ENCODE results near the gene PRSS36. TPM values are rescaled to one million over a fixed set of nuclear protein-coding genes. Genes with fewer than 3 reads are reported as not detected.

PRSS36 gene
- total RNA-seq, 1 experiment from 2014 or later, result 0.23 TPM

DNA sequence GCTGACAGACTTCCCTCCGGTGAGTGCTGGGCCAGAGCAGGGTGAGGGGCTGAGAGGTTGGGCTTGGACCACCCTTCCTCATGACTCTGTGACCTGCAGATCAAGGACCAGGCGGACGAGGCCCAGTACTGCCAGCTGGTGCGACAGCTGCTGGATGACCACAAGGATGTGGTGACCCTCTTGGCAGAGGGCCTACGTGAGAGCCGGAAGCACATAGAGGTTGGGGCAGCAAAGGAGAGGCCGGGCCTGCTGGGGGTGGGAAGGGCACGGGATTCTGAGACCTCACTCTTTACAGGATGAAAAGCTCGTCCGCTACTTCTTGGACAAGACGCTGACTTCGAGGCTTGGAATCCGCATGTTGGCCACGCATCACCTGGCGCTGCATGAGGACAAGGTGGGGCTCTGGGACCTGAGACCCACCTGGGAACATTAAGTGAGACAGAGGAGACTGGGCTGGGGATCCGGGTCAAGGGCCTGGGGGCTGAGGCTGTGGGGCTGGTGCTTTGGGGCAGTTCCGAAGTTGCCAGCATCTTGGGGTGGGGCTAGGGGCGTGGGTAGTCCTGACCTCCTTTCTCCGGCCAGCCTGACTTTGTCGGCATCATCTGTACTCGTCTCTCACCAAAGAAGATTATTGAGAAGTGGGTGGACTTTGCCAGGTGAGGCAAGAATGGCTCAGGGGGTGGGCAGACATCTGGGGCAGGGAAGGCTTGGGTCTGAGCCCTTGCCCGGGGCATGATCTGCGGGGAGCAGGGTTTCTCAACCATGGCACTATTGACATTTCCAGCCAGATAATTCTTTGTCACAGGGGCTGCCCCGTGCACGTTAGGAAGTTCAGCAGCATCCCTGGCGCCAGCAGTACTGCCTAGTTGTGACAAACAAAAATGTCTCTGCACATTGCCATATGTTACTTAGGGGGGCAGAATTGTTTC is 39.5 kb downstream of the PRSS36 start:
- Histone ChIP-seq H3K36me3 (ENCODE audit: control insufficient read depth, insufficient read depth, low read length) (no peaks in the 10 kb centered on the region; the same call in 1 of the 2 replicates), H3K27me3 (ENCODE audit: control insufficient read depth, insufficient read depth, low read length) (no peaks in the 10 kb centered on the region), H3K27ac (ENCODE audit: low read length) (no peak overlapping the region), H3K9me3 (ENCODE audit: control insufficient read depth, insufficient read depth, low read depth, low read length) (no peaks in the 10 kb centered on the region), H3K4me1 (ENCODE audit: control insufficient read depth, insufficient read depth, low read length) (peaks cover 23% of the 10 kb centered on the region), H3K4me3 (ENCODE audit: low read depth in 2 of 2, low read length in 2 of 2) (no peak overlapping the region)
- BruUV-seq (replicated peaks), result no TSS peak
- ATAC-seq, result no peak
- in situ Hi-C loops (cut with HindIII; ENCODE audit: low pct_unique_long_range_greater_than_20kb, low sequenced_read_pairs), result no loop called here
- ChIA-PET CTCF (no interaction called here), POLR2A (no interaction called here)
- TF ChIP-seq, protein P1, sequence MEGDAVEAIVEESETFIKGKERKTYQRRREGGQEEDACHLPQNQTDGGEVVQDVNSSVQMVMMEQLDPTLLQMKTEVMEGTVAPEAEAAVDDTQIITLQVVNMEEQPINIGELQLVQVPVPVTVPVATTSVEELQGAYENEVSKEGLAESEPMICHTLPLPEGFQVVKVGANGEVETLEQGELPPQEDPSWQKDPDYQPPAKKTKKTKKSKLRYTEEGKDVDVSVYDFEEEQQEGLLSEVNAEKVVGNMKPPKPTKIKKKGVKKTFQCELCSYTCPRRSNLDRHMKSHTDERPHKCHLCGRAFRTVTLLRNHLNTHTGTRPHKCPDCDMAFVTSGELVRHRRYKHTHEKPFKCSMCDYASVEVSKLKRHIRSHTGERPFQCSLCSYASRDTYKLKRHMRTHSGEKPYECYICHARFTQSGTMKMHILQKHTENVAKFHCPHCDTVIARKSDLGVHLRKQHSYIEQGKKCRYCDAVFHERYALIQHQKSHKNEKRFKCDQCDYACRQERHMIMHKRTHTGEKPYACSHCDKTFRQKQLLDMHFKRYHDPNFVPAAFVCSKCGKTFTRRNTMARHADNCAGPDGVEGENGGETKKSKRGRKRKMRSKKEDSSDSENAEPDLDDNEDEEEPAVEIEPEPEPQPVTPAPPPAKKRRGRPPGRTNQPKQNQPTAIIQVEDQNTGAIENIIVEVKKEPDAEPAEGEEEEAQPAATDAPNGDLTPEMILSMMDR (IDR thresholded peaks at IDR 0.05), result no peak
- TF ChIP-seq, protein P2, sequence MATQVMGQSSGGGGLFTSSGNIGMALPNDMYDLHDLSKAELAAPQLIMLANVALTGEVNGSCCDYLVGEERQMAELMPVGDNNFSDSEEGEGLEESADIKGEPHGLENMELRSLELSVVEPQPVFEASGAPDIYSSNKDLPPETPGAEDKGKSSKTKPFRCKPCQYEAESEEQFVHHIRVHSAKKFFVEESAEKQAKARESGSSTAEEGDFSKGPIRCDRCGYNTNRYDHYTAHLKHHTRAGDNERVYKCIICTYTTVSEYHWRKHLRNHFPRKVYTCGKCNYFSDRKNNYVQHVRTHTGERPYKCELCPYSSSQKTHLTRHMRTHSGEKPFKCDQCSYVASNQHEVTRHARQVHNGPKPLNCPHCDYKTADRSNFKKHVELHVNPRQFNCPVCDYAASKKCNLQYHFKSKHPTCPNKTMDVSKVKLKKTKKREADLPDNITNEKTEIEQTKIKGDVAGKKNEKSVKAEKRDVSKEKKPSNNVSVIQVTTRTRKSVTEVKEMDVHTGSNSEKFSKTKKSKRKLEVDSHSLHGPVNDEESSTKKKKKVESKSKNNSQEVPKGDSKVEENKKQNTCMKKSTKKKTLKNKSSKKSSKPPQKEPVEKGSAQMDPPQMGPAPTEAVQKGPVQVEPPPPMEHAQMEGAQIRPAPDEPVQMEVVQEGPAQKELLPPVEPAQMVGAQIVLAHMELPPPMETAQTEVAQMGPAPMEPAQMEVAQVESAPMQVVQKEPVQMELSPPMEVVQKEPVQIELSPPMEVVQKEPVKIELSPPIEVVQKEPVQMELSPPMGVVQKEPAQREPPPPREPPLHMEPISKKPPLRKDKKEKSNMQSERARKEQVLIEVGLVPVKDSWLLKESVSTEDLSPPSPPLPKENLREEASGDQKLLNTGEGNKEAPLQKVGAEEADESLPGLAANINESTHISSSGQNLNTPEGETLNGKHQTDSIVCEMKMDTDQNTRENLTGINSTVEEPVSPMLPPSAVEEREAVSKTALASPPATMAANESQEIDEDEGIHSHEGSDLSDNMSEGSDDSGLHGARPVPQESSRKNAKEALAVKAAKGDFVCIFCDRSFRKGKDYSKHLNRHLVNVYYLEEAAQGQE (IDR thresholded peaks at IDR 0.05; ENCODE audit: insufficient read depth in 1 of 2, low read depth in 2 of 2, low read length in 1 of 2), result no peak
- no peak for TF ChIP-seq TCF7L2 (IDR thresholded peaks at IDR 0.05; ENCODE audit: low read depth, low read length)
- TF ChIP-seq POLR2AphosphoS5 (IDR thresholded peaks at IDR 0.05; ENCODE audit: low read depth, low read length), result no peak
- TF ChIP-seq SIN3A (IDR thresholded peaks at IDR 0.05; ENCODE audit: borderline replicate concordance, insufficient read depth, low read depth, low read length), result no peak
- no peak for DNase-seq (ENCODE audit: low read depth, low spot score)
- intact Hi-C loops (cut with micrococcal nuclease; ENCODE audit: unreplicated experiment), result no loop called here

DNA sequence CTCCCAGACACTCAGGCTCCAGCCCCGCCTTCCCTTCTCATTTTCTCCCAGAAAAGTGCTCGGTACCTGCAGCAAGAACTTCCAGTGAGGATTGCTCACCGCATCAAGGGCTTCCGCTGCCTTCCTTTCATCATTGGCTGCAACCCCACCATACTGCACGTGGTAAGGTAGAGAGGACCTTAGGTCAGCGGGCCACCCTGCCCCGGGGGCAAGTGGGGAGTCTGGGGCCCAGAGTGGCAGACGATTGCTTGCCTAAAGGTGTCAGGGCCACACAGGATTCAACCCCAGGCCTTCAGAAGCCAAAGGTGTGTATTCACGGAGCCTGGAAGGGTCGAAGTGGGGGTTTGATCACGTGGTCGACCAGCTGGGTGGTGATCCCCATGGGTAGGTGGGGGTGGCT is 40.2 kb downstream of the PRSS36 start:
- H3K4me3 ChIP-seq (ENCODE audit: low read depth in 2 of 2, low read length in 2 of 2), result no peak overlapping the region

More for the DNA sequence above, 40.2 kb downstream of the PRSS36 start:
- Histone ChIP-seq H3K36me3 (ENCODE audit: control insufficient read depth, insufficient read depth, low read length) (no peaks in the 10 kb centered on the region; the same call in 1 of the 2 replicates), H3K4me1 (ENCODE audit: control insufficient read depth, insufficient read depth, low read length) (peaks cover 21% of the 10 kb centered on the region), H3K9me3 (ENCODE audit: control insufficient read depth, insufficient read depth, low read depth, low read length) (no peaks in the 10 kb centered on the region), H3K27me3 (ENCODE audit: control insufficient read depth, insufficient read depth, low read length) (no peaks in the 10 kb centered on the region), H3K27ac (ENCODE audit: low read length) (no peak overlapping the region)
- no peak for DNase-seq (ENCODE audit: low read depth, low spot score)
- POLR2A ChIA-PET, result no interaction called here
- CTCF ChIA-PET, result no interaction called here
- no peak for ATAC-seq
- intact Hi-C loops (cut with micrococcal nuclease; ENCODE audit: unreplicated experiment) (no loop called here), in situ Hi-C loops (cut with HindIII; ENCODE audit: low pct_unique_long_range_greater_than_20kb, low sequenced_read_pairs) (no loop called here)
- BruUV-seq (replicated peaks), result no TSS peak
- TF ChIP-seq, protein P1 (IDR thresholded peaks at IDR 0.05), result no peak
- TF ChIP-seq POLR2AphosphoS5 (IDR thresholded peaks at IDR 0.05; ENCODE audit: low read depth, low read length) (no peak), TCF7L2 (IDR thresholded peaks at IDR 0.05; ENCODE audit: low read depth, low read length) (no peak), SIN3A (IDR thresholded peaks at IDR 0.05; ENCODE audit: borderline replicate concordance, insufficient read depth, low read depth, low read length) (no peak)
- TF ChIP-seq, protein P2 (IDR thresholded peaks at IDR 0.05; ENCODE audit: insufficient read depth in 1 of 2, low read depth in 2 of 2, low read length in 1 of 2), result no peak
